ENCODE results near the gene SIRT3. TPM values are rescaled to one million over a fixed set of nuclear protein-coding genes. Genes with fewer than 3 reads are reported as not detected.

SIRT3 gene
- 5.5 and 11.8 TPM in 2 replicates for total RNA-seq

DNA sequence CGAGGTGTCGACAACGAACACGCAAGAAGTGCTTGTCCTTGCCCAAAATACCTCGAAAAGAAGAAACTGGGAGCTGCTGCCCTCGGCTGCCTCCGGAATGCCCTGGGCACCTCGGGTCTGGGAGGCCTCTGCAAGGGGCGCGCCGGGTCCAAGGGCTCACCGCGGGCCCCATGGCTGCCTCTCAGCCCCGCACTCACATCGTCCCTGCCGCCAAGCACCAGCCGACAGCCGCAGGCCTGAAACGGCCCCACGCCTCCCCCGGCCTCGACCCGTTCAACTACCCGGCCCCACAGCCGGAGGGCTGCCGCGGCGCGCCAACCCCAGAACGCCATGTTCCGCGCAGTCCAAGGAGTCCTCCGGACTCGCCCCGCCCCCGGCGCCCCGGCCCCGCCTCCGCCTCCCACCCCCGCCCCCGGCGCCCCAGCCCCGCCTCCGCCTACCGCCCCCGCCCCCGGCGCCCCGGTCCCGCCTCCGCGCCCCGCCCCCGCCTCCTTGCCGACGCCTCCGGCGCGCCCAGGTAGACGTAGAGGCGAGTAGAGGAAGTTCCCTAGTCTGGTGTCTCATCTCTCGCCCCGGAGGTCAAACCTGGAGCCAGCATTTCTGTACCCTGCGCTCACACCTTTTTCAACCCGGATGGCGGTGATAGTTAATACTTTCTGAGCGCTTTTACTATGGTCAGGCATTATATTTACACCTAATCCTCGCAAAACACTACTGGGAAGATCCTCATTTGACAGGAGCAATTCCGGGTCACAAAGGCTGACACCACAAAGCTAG is at the start of gene SIRT3:
SIRT3 (minus strand) TSS at position 346 of the 777 bp plus-strand sequence; CDS start at position 332, 14 bp downstream.
- peak; percentile 15 for DNase-seq (ENCODE audit: low read depth)
- peak within 1 kb of the TSS; percentile 100 for H3K4me3 ChIP-seq (ENCODE audit: low read depth, low read length)
- TF ChIP-seq, protein P1, sequence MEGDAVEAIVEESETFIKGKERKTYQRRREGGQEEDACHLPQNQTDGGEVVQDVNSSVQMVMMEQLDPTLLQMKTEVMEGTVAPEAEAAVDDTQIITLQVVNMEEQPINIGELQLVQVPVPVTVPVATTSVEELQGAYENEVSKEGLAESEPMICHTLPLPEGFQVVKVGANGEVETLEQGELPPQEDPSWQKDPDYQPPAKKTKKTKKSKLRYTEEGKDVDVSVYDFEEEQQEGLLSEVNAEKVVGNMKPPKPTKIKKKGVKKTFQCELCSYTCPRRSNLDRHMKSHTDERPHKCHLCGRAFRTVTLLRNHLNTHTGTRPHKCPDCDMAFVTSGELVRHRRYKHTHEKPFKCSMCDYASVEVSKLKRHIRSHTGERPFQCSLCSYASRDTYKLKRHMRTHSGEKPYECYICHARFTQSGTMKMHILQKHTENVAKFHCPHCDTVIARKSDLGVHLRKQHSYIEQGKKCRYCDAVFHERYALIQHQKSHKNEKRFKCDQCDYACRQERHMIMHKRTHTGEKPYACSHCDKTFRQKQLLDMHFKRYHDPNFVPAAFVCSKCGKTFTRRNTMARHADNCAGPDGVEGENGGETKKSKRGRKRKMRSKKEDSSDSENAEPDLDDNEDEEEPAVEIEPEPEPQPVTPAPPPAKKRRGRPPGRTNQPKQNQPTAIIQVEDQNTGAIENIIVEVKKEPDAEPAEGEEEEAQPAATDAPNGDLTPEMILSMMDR (conservative IDR thresholded peaks at IDR 0.05; ENCODE audit: low read depth, low read length), result no peak

DNA sequence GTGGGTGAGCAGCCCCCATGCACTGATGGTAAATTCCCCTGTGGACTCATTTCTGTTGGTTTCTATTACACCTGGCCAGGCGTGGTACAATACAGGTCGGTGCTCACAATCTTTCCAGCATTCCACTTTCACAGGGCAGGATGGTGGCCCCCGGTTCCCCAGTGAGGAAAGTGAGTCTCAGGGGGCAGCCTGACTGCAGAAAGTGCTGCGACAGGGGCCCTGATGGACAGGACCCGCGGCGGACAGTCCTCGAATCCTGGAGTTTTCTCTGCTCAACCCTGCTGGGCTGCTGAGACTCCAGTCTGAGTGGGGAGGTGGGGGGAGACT is 49.7 kb upstream of the SIRT3 start:
- TF ChIP-seq, protein P1 (conservative IDR thresholded peaks at IDR 0.05; ENCODE audit: low read depth, low read length), result no peak
- no peak for DNase-seq (ENCODE audit: low read depth)
- H3K4me3 ChIP-seq (ENCODE audit: low read depth, low read length), result no peak overlapping the region

DNA sequence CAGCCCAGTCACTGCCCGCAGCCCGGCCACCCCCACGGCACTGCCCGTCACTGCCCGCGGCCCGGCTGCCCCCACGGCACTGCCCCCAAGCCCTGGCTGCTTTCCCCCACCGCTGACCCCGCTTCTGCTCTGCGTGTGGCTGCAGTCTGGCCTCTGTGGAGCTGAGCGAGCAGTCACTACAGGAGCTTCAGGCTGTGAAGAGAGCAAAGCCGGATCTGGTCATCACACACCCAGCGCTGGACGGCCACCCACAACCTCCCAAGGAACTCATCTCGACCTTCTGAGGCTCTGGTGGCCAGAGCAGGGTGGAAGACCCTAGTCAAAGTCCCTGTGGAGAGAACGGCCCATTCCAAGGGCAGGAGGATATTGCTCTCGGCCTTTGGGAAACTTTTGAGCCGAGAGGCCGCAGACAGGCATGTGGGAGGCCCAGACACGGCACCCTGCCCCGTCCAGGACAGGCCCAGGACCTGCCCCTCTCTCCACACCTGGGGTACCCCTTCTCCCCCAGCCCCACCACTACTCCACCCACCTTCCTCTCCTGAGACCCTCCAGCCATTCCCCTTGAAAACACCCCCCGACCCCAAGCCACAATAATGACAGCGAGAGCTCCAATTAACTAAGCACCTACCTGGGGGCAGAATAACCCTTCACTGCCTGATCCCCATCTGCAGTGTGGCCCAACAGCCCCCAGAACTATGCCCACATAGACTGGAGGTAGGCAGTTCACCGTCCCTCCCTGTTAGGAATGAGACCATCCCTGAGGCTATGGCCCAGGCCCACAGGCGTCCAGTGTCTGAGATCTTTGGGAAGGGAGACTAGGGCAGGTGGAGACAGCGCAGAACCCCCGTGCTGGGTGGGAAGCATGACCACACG is 49.1 kb upstream of the SIRT3 start:
- DNase-seq (ENCODE audit: low read depth), result no peak
- TF ChIP-seq, protein P1 (conservative IDR thresholded peaks at IDR 0.05; ENCODE audit: low read depth, low read length), result no peak
- H3K4me3 ChIP-seq (ENCODE audit: low read depth, low read length), result no peak overlapping the region

DNA sequence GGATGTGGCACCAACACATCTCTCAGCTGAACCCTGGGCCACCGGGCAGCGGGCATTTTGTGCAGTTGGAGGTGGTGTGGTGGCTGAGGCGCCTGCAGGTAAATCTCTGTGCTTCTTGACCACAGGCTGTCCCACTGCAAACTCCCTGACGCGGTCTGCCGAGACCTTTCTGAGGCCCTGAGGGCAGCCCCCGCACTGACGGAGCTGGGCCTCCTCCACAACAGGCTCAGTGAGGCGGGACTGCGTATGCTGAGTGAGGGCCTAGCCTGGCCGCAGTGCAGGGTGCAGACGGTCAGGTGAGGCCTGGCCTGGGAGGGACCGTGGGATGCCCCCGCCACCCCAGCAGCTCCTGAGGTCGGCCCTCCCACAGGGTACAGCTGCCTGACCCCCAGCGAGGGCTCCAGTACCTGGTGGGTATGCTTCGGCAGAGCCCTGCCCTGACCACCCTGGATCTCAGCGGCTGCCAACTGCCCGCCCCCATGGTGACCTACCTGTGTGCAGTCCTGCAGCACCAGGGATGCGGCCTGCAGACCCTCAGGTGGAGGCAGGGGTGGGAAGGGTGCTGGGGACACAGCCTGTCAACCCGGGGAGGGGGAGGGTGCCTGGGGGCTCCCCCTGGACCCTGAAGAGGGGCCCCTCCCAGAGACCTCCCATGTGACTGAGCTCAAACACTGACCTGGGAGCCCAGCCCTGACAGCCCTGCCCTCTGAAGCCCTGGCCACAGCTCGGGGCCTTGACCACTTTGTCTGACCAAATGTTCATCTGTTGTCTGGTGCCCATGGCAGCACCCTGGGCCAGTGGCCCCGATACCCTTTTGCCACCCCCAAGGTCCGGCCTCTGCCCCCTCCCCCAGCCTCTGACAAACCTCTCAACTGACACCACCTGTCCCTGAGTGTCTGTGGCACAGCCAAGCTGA is 48.2 kb upstream of the SIRT3 start:
- no peak overlapping the region for H3K4me3 ChIP-seq (ENCODE audit: low read depth, low read length)
- TF ChIP-seq, protein P1 (conservative IDR thresholded peaks at IDR 0.05; ENCODE audit: low read depth, low read length), result no peak
- no peak for DNase-seq (ENCODE audit: low read depth)

DNA sequence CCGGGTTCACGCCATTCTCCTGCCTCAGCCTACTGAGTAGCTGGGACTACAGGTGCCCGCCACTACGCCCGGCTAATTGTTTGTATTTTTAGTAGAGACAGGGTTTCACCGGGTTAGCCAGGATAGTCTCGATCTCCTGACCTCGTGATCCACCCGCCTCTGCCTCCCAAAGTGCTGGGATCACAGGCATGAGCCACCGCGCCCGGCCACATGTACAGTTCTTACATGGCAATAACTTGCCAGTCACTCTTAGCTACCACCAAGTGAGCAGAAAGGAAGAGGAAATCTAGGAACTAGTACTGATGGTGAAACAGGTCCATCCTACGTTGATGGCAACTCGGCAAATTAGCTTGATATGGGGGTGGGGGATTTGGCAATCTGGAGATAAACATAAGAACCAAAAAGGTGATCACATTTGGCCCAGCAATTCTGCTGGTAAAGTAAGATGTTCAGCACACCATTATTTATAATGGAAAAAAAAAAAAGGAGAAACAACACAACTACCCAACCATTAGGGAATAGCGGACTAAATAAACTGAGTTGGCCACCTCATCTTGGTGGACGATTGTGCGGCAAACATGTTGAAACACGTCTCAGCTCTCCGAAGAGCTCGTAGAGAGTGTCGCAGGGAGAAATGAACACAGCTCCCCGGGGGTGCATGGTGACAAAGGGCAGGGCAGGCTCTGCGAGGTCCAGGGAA is 47.4 kb upstream of the SIRT3 start:
- no peak for DNase-seq (ENCODE audit: low read depth)
- TF ChIP-seq, protein P1 (conservative IDR thresholded peaks at IDR 0.05; ENCODE audit: low read depth, low read length), result no peak
- H3K4me3 ChIP-seq (ENCODE audit: low read depth, low read length), result no peak overlapping the region

Measured in epithelial cell of proximal tubule (primary cell).